Natural killer cell (primary cell): ENCODE measurements around the gene EPG5. TPM values are rescaled to one million over a fixed set of nuclear protein-coding genes. Genes with fewer than 3 reads are reported as not detected.
A peak's percentile ranks its signal among the peaks of the same experiment; 100 is the strongest.

Experiments
- ATAC-seq, 3 donors: fragments of 150-1000 bp in 2 of 3; fragments of 200-7000 bp in 1 of 3; cut with Tn5 transposase; 1 replicate in 1 of 3; 2 replicates in 2 of 3; pipeline ENCODE4 v1.10.0; 2021; ENCODE audit warnings: mild to moderate bottlenecking in 2 of 3, moderate library complexity in 2 of 3
- DNase-seq, 2 donors: peaks; one replicate each; pipeline versions ENCODE4 v3.0.0 to v3.0.0-alpha.2; 2013 to 2021; ENCODE audit warnings: mixed read lengths in 1 of 2
- H3K27ac ChIP-seq: one replicate; pipeline ENCODE4 v1.5.1; 2013; ENCODE audit warnings: mild to moderate bottlenecking, low read length
- H3K27me3 ChIP-seq: one replicate; pipeline ENCODE4 v1.6.1; 2013; ENCODE audit warnings: low read length; ENCODE audit not compliant: control insufficient read depth, insufficient read depth
- H3K36me3 ChIP-seq: one replicate; pipeline ENCODE4 v1.6.1; 2013; ENCODE audit warnings: low read length; ENCODE audit not compliant: control insufficient read depth, insufficient read depth
- H3K4me1 ChIP-seq: one replicate; pipeline ENCODE4 v1.6.1; 2013; ENCODE audit warnings: low read length; ENCODE audit not compliant: control insufficient read depth, insufficient read depth
- H3K4me3 ChIP-seq: one replicate; pipeline ENCODE4 v1.5.1; 2013; ENCODE audit warnings: low read length
- H3K9me3 ChIP-seq: one replicate; pipeline ENCODE4 v1.6.1; 2013; ENCODE audit warnings: low read length; ENCODE audit not compliant: control insufficient read depth, insufficient read depth
- H3K27ac Mint-ChIP-seq, 2 donors: one replicate each; pipeline ENCODE4 v1.8.0; 2022; ENCODE audit warnings: mild to moderate bottlenecking in 2 of 2, mixed read lengths in 2 of 2, moderate library complexity in 1 of 2
- H3K27me3 Mint-ChIP-seq, 2 donors: one replicate each; pipeline ENCODE4 v1.8.0; 2022; ENCODE audit warnings: low read depth in 2 of 2, mixed read lengths in 2 of 2
- H3K36me3 Mint-ChIP-seq: one replicate; pipeline ENCODE4 v1.8.0; 2022; ENCODE audit warnings: mixed read lengths
- H3K4me1 Mint-ChIP-seq, 2 donors: one replicate each; pipeline ENCODE4 v1.8.0; 2022; ENCODE audit warnings: mixed read lengths in 2 of 2
- H3K4me3 Mint-ChIP-seq: one replicate; pipeline ENCODE4 v1.8.0; 2022; ENCODE audit warnings: mild to moderate bottlenecking, moderate library complexity, mixed read lengths
- H3K9me3 Mint-ChIP-seq, 2 donors: one replicate each; pipeline ENCODE4 v1.8.0; 2022; ENCODE audit warnings: mixed read lengths in 2 of 2
- CTCF ChIP-seq: fragments of 200-600 bp; IDR thresholded peaks from one replicate; pipeline ENCODE4 v1.8.0; 2022; ENCODE audit warnings: antibody characterized with exemption
- WGBS: methylation state at CpG from one replicate; pipeline ENCODE4 v1.1.7; 2013; ENCODE audit warnings: missing lambda C conversion rate; ENCODE audit not compliant: insufficient coverage; 5-methylcytosine and 5-hydroxymethylcytosine counted together
- intact Hi-C: fragments of 100-400 bp; cut with micrococcal nuclease; formaldehyde crosslinking; loops from one replicate; pipeline ENCODE4 v1.14.2; 2022
- total RNA-seq, 4 donors: library from RNA; stranded (reverse); fragments of 120-200 nt in 1 of 4; gene quantifications; one replicate each; pipeline versions ENCODE4 v1.2.3 to v1.2.4, GENCODE V29; 2013 to 2022

EPG5 gene
- total RNA-seq, 3 donors from 2014 or later (not counting 1 experiment from before 2014, with no cell fraction given): 81.3 to 133 (median 99.6) TPM

GRCh38 chr18:45958027-45958426, 9.1 kb downstream of the EPG5 start:
- no peaks in the 10 kb centered on the region for H3K27me3 Mint-ChIP-seq
- peaks cover 54 to 72% of the 10 kb centered on the region in 2 donors for H3K4me1 Mint-ChIP-seq
- H3K9me3 Mint-ChIP-seq: no peaks in the 10 kb centered on the region
- WGBS: 100% methylated on average over 1 of the region's 2 CpGs
- Histone ChIP-seq H3K36me3 (peaks cover 22% of the 10 kb centered on the region), H3K9me3 (no peaks in the 10 kb centered on the region), H3K4me1 (peaks cover 5% of the 10 kb centered on the region), H3K4me3 (no peak overlapping the region), H3K27me3 (no peaks in the 10 kb centered on the region), H3K27ac (no peak overlapping the region)
- DNase-seq: no peak
- peak overlapping the region in 1 of 2 donors; percentile 50 for H3K27ac Mint-ChIP-seq
- peaks cover 34% of the 10 kb centered on the region for H3K36me3 Mint-ChIP-seq
- H3K4me3 Mint-ChIP-seq: peak overlapping the region; percentile 22
- TF ChIP-seq CTCF: no peak
- ATAC-seq: no peak
- intact Hi-C loops: no loop called here

GRCh38 chr18:45957100-45957499, 10.0 kb downstream of the EPG5 start:
- intact Hi-C loops: no loop called here
- peaks cover 45 to 63% of the 10 kb centered on the region in 2 donors for H3K4me1 Mint-ChIP-seq
- peaks cover 33% of the 10 kb centered on the region for H3K36me3 Mint-ChIP-seq

GRCh38 chr18:45954070-45954934, 12.8 kb downstream of the EPG5 start:
- H3K27ac Mint-ChIP-seq: peak overlapping the region in 1 of 2 donors; percentile 19
- H3K27ac ChIP-seq: no peak overlapping the region
- DNase-seq: no peak
- no peaks in the 10 kb centered on the region for H3K9me3 Mint-ChIP-seq
- TF ChIP-seq CTCF: no peak
- 96% methylated on average over 7 of the region's 7 CpGs for WGBS
- peaks cover 47% of the 10 kb centered on the region for H3K36me3 ChIP-seq
- no peak overlapping the region for H3K4me3 Mint-ChIP-seq
- H3K27me3 Mint-ChIP-seq: no peaks in the 10 kb centered on the region
- intact Hi-C loops: no loop called here
- H3K36me3 Mint-ChIP-seq: peaks cover 54% of the 10 kb centered on the region
- peaks cover 34 to 51% of the 10 kb centered on the region in 2 donors for H3K4me1 Mint-ChIP-seq
- H3K4me1 ChIP-seq: no peaks in the 10 kb centered on the region
- H3K9me3 ChIP-seq: no peaks in the 10 kb centered on the region
- H3K4me3 ChIP-seq: no peak overlapping the region
- peak in 1 of 3 donors; percentile 10 for ATAC-seq
- no peaks in the 10 kb centered on the region for H3K27me3 ChIP-seq

More at GRCh38 chr18:45957100-45957499, 10.0 kb downstream of the EPG5 start:
- no peak overlapping the region for H3K4me3 Mint-ChIP-seq
- ATAC-seq (no peak), DNase-seq (no peak)
- H3K27me3 Mint-ChIP-seq: no peaks in the 10 kb centered on the region
- Histone ChIP-seq H3K9me3 (no peaks in the 10 kb centered on the region), H3K27me3 (no peaks in the 10 kb centered on the region), H3K4me1 (peaks cover 3% of the 10 kb centered on the region), H3K4me3 (no peak overlapping the region), H3K36me3 (peaks cover 27% of the 10 kb centered on the region), H3K27ac (no peak overlapping the region)
- TF ChIP-seq CTCF: no peak
- no peaks in the 10 kb centered on the region for H3K9me3 Mint-ChIP-seq
- no peak overlapping the region for H3K27ac Mint-ChIP-seq
